K562 (cell line): ENCODE results near the gene ADAM8. TPM values are rescaled to one million over a fixed set of nuclear protein-coding genes. Genes with fewer than 3 reads are reported as not detected.
A peak's percentile ranks its signal among the peaks of the same experiment; 100 is the strongest.

Source experiments
- AFF1 ChIP-seq, 2 experiments: fragments of 450-650 bp; IDR thresholded peaks; 2 replicates each; pipeline ENCODE4 v1.6.1; 2018; ENCODE audit warnings: mild to moderate bottlenecking in 2 of 2, low read depth in 1 of 2; ENCODE audit not compliant: partially characterized antibody in 2 of 2
- BDP1 ChIP-seq: IDR thresholded peaks from 3 replicates; pipeline ENCODE4 v1.6.1; 2011; ENCODE audit not compliant: insufficient read length, insufficient read depth
- E2F5 ChIP-seq: sonication (generic); formaldehyde crosslinking; IDR thresholded peaks from 2 replicates; pipeline ENCODE4 v1.8.0; 2022; ENCODE audit warnings: mild to moderate bottlenecking, missing genetic modification reagents
- ELF4 ChIP-seq: fragments of 450-650 bp; formaldehyde crosslinking; IDR thresholded peaks from 2 replicates; pipeline ENCODE4 v1.4.0; 2022; ENCODE audit warnings: missing genetic modification characterization
- ELK3 ChIP-seq: fragments of 450-650 bp; formaldehyde crosslinking; IDR thresholded peaks from 2 replicates; pipeline ENCODE4 v1.4.0; 2020; ENCODE audit warnings: mild to moderate bottlenecking
- FOXK2 ChIP-seq, 2 experiments: fragments of 450-650 bp; IDR thresholded peaks in 1 of 2; conservative IDR thresholded peaks in 1 of 2; 2 replicates each; pipeline ENCODE4 v1.6.1; 2016; ENCODE audit warnings: low read depth in 2 of 2, mild to moderate bottlenecking in 1 of 2
- NBN ChIP-seq: fragments of 450-650 bp; IDR thresholded peaks from 2 replicates; pipeline ENCODE4 v1.6.1; 2016; ENCODE audit warnings: low read depth, mild to moderate bottlenecking
- PHF8 ChIP-seq: fragments of 200-600 bp; sonication (generic); IDR thresholded peaks from 2 replicates; pipeline ENCODE4 v1.6.1; 2012; ENCODE audit warnings: mixed run types, mild to moderate bottlenecking, inconsistent platforms, low read length, moderate library complexity, borderline replicate concordance
- RBFOX2 ChIP-seq: fragments of 200-400 bp; formaldehyde crosslinking; IDR thresholded peaks from 2 replicates; pipeline ENCODE4 v1.6.1; 2017; ENCODE audit warnings: low read depth, mild to moderate bottlenecking, low read length, moderate library complexity
- RBM39 ChIP-seq: fragments of 200-400 bp; formaldehyde crosslinking; optimal IDR thresholded peaks from 2 replicates; pipeline ENCODE3; 2018; ENCODE audit warnings: low read depth, low read length
- SMARCA4 ChIP-seq: fragments of 450-650 bp; IDR thresholded peaks from 2 replicates; pipeline ENCODE4 v1.6.1; 2016
- ZC3H4 ChIP-seq: sonication (generic); formaldehyde crosslinking; IDR thresholded peaks from 2 replicates; pipeline ENCODE4 v1.9.0; 2021; ENCODE audit warnings: missing genetic modification reagents, borderline replicate concordance
- ZNF592 ChIP-seq: fragments of 450-650 bp; IDR thresholded peaks from 2 replicates; pipeline ENCODE4 v1.6.1; 2017; ENCODE audit warnings: antibody characterized with exemption, mild to moderate bottlenecking
- ZNF696 ChIP-seq: fragments of 250-450 bp; sonication (Bioruptor Pico); conservative IDR thresholded peaks from 2 replicates; pipeline ENCODE4 v1.4.0; 2020; ENCODE audit warnings: mild to moderate bottlenecking, moderate library complexity
- polyA plus RNA-seq, 8 experiments: library from polyadenylated mRNA; depleted of rRNA in 4 of 8; stranded (reverse) in 5 of 8; unstranded in 3 of 8; fragments of >200 nt; fragmentation: Nextera tagmentation in 2 of 8; fragmentation: Illumina TruSeq in 1 of 8; extraction: Ambion mirVana in 2 of 8; extraction: Trizol in 1 of 8; gene quantifications; 2 replicates each; pipeline versions ENCODE4 v1.2.1 to v1.2.3, GENCODE V29; 2011 to 2014; ENCODE audit warnings: inconsistent platforms in 1 of 8, missing spikeins in 1 of 8
- total RNA-seq, 7 experiments: library from RNA; depleted of rRNA in 6 of 7; stranded (reverse); fragments of >200 nt in 6 of 7; fragmentation: Illumina TruSeq in 2 of 7; extraction: Trizol in 2 of 7; gene quantifications; 2 replicates each; pipeline versions ENCODE4 v1.2.1 to v1.2.3, GENCODE V29; 2011 to 2021; ENCODE audit warnings: low replicate concordance in 1 of 7

The ADAM8 gene
- total and polyA plus RNA-seq, 9 of the 15 experiments (the other 6 are each of a cell fraction or from before 2014, with no cell fraction given), result 0.07 to 7.0 (median 1.1) TPM

- TF ChIP-seq ZNF592 (no peak), AFF1 (IDR thresholded peaks at IDR 0.05; ENCODE audit: low read depth in 1 of 2, partially characterized antibody in 2 of 2) (no peak), RBM39 (no peak), FOXK2 (conservative IDR thresholded peaks at IDR 0.05 in 1 of 2, IDR thresholded peaks at IDR 0.05 in 1 of 2; ENCODE audit: low read depth in 2 of 2) (0 out of 4 replicates have a peak, but pooled peaks have one; percentile 28 to 32), ZC3H4 (CRISPR knock-in tag) (no peak), E2F5 (no peak), SMARCA4 (peak; percentile 52; the same call in 1 of the 2 replicates), ZNF696 (CRISPR knock-in tag) (no peak), PHF8 (peak; percentile 51; the same call in 1 of the 2 replicates), ELK3 (CRISPR knock-in tag) (no peak), NBN (no peak), BDP1 (no peak), ELF4 (CRISPR knock-in tag) (no peak), RBFOX2 (no peak; the same call in none of the 2 replicates)
Observed at GRCh38 chr10:133224756-133225372, 51.8 kb downstream of the ADAM8 start (continued).
